ENCODE measurements around the gene ASPDH.

GRCh38 chr19:50513746-50514345, at the start of gene ASPDH:
- TF ChIP-seq TAF1 (IDR thresholded peaks at IDR 0.05; ENCODE audit: borderline replicate concordance, insufficient read depth, low read length) (no peak), REST (IDR thresholded peaks at IDR 0.05; ENCODE audit: insufficient read depth in 1 of 2, low read depth in 2 of 2, low read length in 2 of 2) (no peak), POLR2AphosphoS5 (IDR thresholded peaks at IDR 0.05; ENCODE audit: low read depth, low read length) (no peak), SIN3A (IDR thresholded peaks at IDR 0.05; ENCODE audit: borderline replicate concordance, insufficient read depth, low read length) (no peak)
